ENCODE measurements around the gene FOXK1. TPM values are rescaled to one million over a fixed set of nuclear protein-coding genes. Genes with fewer than 3 reads are reported as not detected.

The FOXK1 gene
- 29.5 and 32.4 TPM in 2 replicates for total RNA-seq

DNA sequence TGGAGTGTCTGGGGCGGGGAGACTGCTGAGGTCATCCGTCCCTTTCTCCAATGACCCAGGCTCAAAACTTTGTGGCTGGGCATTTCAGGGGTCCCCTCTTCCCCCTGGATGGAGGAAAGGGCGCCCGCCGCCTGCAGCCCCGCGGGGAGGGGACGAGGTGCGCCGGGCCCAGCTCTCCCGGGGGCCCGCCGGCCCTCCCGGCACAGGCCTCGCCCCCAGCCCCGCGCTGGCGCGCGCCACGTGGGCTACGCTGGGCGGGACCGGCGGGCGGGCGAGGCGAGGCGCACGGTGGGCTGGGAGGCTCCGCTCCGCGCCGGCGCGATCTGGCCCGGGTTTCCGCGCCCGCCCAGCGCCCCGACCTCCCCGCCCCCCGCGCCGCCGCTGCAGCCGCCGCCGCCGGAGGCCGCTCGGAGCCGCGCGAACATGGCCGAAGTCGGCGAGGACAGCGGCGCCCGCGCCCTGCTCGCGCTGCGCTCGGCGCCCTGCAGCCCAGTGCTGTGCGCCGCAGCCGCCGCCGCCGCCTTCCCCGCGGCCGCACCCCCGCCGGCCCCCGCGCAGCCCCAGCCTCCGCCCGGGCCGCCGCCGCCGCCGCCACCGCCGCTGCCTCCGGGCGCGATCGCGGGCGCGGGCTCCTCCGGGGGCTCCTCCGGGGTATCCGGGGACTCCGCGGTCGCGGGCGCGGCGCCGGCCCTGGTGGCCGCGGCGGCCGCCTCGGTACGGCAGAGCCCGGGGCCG is at the start of gene FOXK1:
Gene FOXK1 (plus strand): TSS at position 410 of the 735 bp plus-strand sequence. CDS start 14 bp downstream, at position 424.

DNA sequence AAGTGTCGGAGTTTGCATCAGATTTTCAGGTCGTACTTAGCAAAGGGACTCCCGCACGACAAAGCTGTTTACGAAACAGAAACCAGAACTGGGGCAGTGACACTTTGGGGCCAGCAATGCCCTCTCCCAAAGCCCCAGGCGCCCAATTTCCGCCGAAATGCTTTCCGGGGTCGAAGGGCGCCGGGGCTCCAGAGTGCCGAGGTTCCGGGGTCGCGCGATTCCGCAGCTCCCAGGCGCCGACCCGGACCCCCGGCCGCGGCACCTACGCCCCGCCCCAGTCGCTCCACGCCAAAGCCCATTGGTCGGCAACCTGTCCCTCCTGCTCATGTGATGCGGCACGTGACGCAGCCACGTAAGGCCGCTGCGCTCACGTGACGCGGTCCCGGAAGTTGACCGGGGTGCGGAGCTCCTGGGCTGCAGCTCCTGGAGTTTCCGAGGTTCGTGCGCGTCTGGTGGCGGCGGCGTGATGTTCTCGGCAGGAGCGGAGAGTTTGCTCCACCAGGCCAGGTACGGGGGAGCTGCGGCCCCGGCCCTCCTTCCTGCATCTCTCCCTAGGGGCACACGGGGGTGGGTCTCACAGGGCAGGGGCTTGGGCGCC is 93.3 kb downstream of the FOXK1 start, which contains the start of gene AP5Z1:
Gene AP5Z1 (plus strand): TSS at position 374 of the 598 bp plus-strand sequence. CDS start 93 bp downstream, at position 467.

Other genes starting within 250 kb of the FOXK1 start
- 35.8 and 52.1 TPM in 2 replicates for gene AP5Z1, start 93.3 kb downstream of the FOXK1 start, total RNA-seq
- gene PAPOLB, start 179.7 kb downstream of the FOXK1 start, total RNA-seq = under 0.01 and 0.15 TPM in 2 replicates
- gene RADIL, start 201.4 kb downstream of the FOXK1 start, total RNA-seq = 1.2 and 1.3 TPM in 2 replicates